Karpas-422 (cell line): ENCODE data around the gene NKAIN4. TPM values are rescaled to one million over a fixed set of nuclear protein-coding genes. Genes with fewer than 3 reads are reported as not detected.
A peak's percentile ranks its signal among the peaks of the same experiment; 100 is the strongest.

Experiments used
- DNase-seq: peaks from one replicate; pipeline ENCODE4 v3.0.0-alpha.2; 2015
- H2AFZ ChIP-seq: fragments of 200-600 bp; sonication (generic); 2 replicates; pipeline ENCODE4 v1.6.1; 2014; ENCODE audit warnings: antibody characterized with exemption, low read length, mixed read lengths
- H3K27ac ChIP-seq: fragments of 200-600 bp; sonication (generic); 2 replicates; pipeline ENCODE4 v1.5.1; 2014; ENCODE audit warnings: mild to moderate bottlenecking, low read length, moderate library complexity
- H3K27me3 ChIP-seq: fragments of 200-600 bp; sonication (generic); 2 replicates; pipeline ENCODE4 v1.6.1; 2014; ENCODE audit warnings: low read length, mixed read lengths
- H3K36me3 ChIP-seq: fragments of 200-600 bp; sonication (generic); 2 replicates; pipeline ENCODE4 v1.6.1; 2014; ENCODE audit warnings: low read length, mixed read lengths; ENCODE audit not compliant: insufficient read depth
- H3K4me1 ChIP-seq: fragments of 200-600 bp; sonication (generic); 2 replicates; pipeline ENCODE4 v1.6.1; 2014; ENCODE audit warnings: mild to moderate bottlenecking, low read length, mixed read lengths
- H3K4me2 ChIP-seq: fragments of 200-600 bp; sonication (generic); 2 replicates; pipeline ENCODE4 v1.6.1; 2014; ENCODE audit warnings: low read length, low read depth, mild to moderate bottlenecking; ENCODE audit not compliant: poor library complexity, severe bottlenecking
- H3K4me3 ChIP-seq: fragments of 200-600 bp; sonication (generic); 2 replicates; pipeline ENCODE4 v1.5.1; 2014; ENCODE audit warnings: mild to moderate bottlenecking, antibody characterized with exemption, low read length, mixed read lengths
- H3K79me2 ChIP-seq: fragments of 200-600 bp; sonication (generic); 2 replicates; pipeline ENCODE4 v1.6.1; 2014; ENCODE audit warnings: mild to moderate bottlenecking, low read length, mixed read lengths
- H3K9ac ChIP-seq: fragments of 200-600 bp; sonication (generic); 2 replicates; pipeline ENCODE4 v1.6.0; 2014; ENCODE audit warnings: low read length
- H3K9me2 ChIP-seq: fragments of 200-600 bp; sonication (generic), shearing (Covaris generic); replicated peaks from 2 replicates; pipeline ENCODE4 v1.6.0; 2014; ENCODE audit warnings: mild to moderate bottlenecking, low read length, moderate library complexity; ENCODE audit not compliant: insufficient read depth
- H3K9me3 ChIP-seq: fragments of 300-700, 200-600 bp; sonication (generic); 2 replicates; pipeline ENCODE4 v1.6.1; 2014; ENCODE audit warnings: low read length, mixed read lengths
- H4K20me1 ChIP-seq: fragments of 200-600 bp; sonication (generic); 2 replicates; pipeline ENCODE4 v1.6.1; 2014; ENCODE audit warnings: mild to moderate bottlenecking, antibody characterized with exemption, low read length, low read depth; ENCODE audit not compliant: insufficient read depth
- total RNA-seq: library from RNA; depleted of rRNA; stranded (reverse); fragments of >200 nt; shearing (Covaris generic); gene quantifications from 2 replicates; pipeline ENCODE4 v1.2.3, GENCODE V29; 2014; ENCODE audit warnings: low replicate concordance

The NKAIN4 gene
- total RNA-seq, 1 experiment from 2014 or later = not detected

DNA sequence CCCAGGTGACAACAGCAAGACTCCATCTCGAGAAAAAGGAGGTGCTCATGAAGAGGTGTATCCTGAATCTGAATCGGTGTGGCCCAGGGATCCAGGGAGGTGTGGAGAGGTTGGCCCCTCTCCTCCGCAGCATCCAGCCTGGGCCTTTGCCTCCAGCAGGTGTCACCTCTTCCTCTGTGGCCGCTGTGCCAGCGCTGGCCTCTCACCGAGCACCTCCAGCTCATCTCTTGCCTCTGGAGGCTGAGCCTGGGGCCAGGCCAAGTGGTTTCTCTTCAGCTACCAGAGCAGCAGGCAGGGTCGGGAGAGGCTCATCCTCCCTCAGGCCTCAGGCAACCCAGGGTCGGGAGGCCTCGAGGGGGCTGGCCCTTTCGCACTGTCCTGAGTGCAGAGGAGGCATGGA lies 37.5 kb upstream of the NKAIN4 start:
- no peaks in the 10 kb centered on the region for H3K9me3 ChIP-seq
- no peak overlapping the region for H3K4me2 ChIP-seq
- no peak for DNase-seq
- no peaks in the 10 kb centered on the region for H3K9me2 ChIP-seq
- no peak overlapping the region for H3K9ac ChIP-seq
- H3K27ac ChIP-seq = no peak overlapping the region
- no peaks in the 10 kb centered on the region for H3K36me3 ChIP-seq
- H4K20me1 ChIP-seq = peaks cover 12% of the 10 kb centered on the region; the same call in 1 of the 2 replicates
- no peaks in the 10 kb centered on the region for H3K27me3 ChIP-seq
- H2AFZ ChIP-seq = no peak overlapping the region
- peaks cover 16% of the 10 kb centered on the region for H3K4me1 ChIP-seq
- no peak overlapping the region for H3K4me3 ChIP-seq
- no peaks in the 10 kb centered on the region for H3K79me2 ChIP-seq

GRCh38 chr20:63290677-63291472 lies 36.6 kb upstream of the NKAIN4 start:
- peaks cover 7% of the 10 kb centered on the region for H3K4me1 ChIP-seq
- H3K79me2 ChIP-seq = no peaks in the 10 kb centered on the region
- H3K9ac ChIP-seq = no peak overlapping the region
- DNase-seq = peak; percentile 88
- no peaks in the 10 kb centered on the region for H3K27me3 ChIP-seq
- H3K4me3 ChIP-seq = no peak overlapping the region
- H4K20me1 ChIP-seq = peaks cover 12% of the 10 kb centered on the region; the same call in 1 of the 2 replicates
- no peak overlapping the region for H3K27ac ChIP-seq
- H3K9me2 ChIP-seq = no peaks in the 10 kb centered on the region
- no peaks in the 10 kb centered on the region for H3K9me3 ChIP-seq
- no peak overlapping the region for H3K4me2 ChIP-seq
- no peaks in the 10 kb centered on the region for H3K36me3 ChIP-seq
- no peak overlapping the region for H2AFZ ChIP-seq

- Histone ChIP-seq H3K4me3 (no peak overlapping the region), H3K9ac (no peak overlapping the region), H3K79me2 (no peaks in the 10 kb centered on the region)
These were observed 35.9 kb upstream of the NKAIN4 start for GRCh38 chr20:63290136-63290676.

DNA sequence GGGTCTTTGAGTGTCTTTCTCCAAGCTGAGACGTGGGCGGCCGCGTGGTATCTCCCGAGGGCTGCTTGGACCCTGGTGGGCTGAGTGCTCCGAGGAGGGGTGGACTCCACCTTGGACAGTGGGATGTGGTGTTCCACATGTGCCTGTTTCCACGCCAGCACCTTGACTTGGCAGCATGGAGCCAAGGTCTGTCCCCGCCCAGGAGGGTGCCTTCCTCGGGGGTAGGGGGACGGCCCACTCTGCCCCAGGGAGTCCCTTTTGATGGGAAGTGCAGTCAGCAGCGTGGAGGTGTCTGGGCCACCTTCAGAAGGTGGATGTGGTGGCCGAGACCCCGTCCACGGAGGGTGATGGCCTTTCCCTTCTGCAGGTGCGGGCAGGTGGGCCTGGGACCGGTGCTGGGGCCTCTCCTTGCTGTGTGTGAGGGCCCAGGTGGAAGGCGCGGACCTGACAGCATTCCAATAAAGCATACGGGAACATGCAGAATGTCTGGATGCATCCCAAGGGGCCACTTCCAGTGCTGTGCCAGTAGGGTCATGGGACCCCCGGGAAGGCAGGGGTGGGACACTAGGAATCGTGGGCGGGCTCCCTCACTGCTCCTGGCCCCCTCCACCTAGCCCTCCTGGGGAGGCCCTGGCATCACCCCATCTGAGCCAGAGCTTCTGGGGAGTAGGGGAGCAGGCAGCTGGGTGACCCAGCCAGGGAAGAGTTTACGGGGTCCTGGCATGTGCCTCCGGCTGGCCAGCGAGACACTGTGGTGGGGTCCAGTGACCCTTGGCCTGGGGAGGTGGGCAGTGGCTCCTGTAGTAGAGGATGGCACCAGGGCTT lies 35.3 kb upstream of the NKAIN4 start:
- Histone ChIP-seq H3K4me1 (peaks cover 5% of the 10 kb centered on the region), H4K20me1 (peaks cover 12% of the 10 kb centered on the region; the same call in 1 of the 2 replicates), H3K9ac (no peak overlapping the region), H3K27me3 (no peaks in the 10 kb centered on the region), H3K36me3 (no peaks in the 10 kb centered on the region), H3K27ac (no peak overlapping the region), H3K9me3 (no peaks in the 10 kb centered on the region), H3K4me2 (no peak overlapping the region), H3K79me2 (no peaks in the 10 kb centered on the region), H2AFZ (no peak overlapping the region), H3K9me2 (no peaks in the 10 kb centered on the region), H3K4me3 (no peak overlapping the region)
- no peak for DNase-seq

More at GRCh38 chr20:63290136-63290676, 35.9 kb upstream of the NKAIN4 start:
- Histone ChIP-seq H4K20me1 (peaks cover 12% of the 10 kb centered on the region; the same call in 1 of the 2 replicates), H3K36me3 (no peaks in the 10 kb centered on the region), H3K9me3 (no peaks in the 10 kb centered on the region), H3K27ac (no peak overlapping the region), H3K4me1 (peaks cover 5% of the 10 kb centered on the region), H3K9me2 (no peaks in the 10 kb centered on the region), H2AFZ (no peak overlapping the region), H3K27me3 (no peaks in the 10 kb centered on the region), H3K4me2 (no peak overlapping the region)
- DNase-seq = no peak

GRCh38 chr20:63288581-63289251 lies 34.5 kb upstream of the NKAIN4 start:
- no peak overlapping the region for H3K27ac ChIP-seq
- no peak for DNase-seq
- H2AFZ ChIP-seq = no peak overlapping the region
- H3K79me2 ChIP-seq = no peaks in the 10 kb centered on the region
- H3K4me3 ChIP-seq = no peak overlapping the region
- H4K20me1 ChIP-seq = peaks cover 12% of the 10 kb centered on the region; the same call in 1 of the 2 replicates
- H3K4me2 ChIP-seq = no peak overlapping the region
- no peaks in the 10 kb centered on the region for H3K9me3 ChIP-seq
- no peak overlapping the region for H3K9ac ChIP-seq
- H3K36me3 ChIP-seq = no peaks in the 10 kb centered on the region
- no peaks in the 10 kb centered on the region for H3K27me3 ChIP-seq
- H3K4me1 ChIP-seq = peaks cover 5% of the 10 kb centered on the region
- no peaks in the 10 kb centered on the region for H3K9me2 ChIP-seq

- Histone ChIP-seq H3K4me1 (peaks cover 5% of the 10 kb centered on the region), H3K9me3 (no peaks in the 10 kb centered on the region), H3K9me2 (no peaks in the 10 kb centered on the region), H3K4me2 (no peak overlapping the region), H3K36me3 (no peaks in the 10 kb centered on the region), H4K20me1 (peaks cover 12% of the 10 kb centered on the region; the same call in 1 of the 2 replicates), H2AFZ (no peak overlapping the region), H3K9ac (no peak overlapping the region), H3K27me3 (no peaks in the 10 kb centered on the region), H3K79me2 (no peaks in the 10 kb centered on the region), H3K4me3 (no peak overlapping the region), H3K27ac (no peak overlapping the region)
- DNase-seq = no peak
These were observed 33.7 kb upstream of the NKAIN4 start for GRCh38 chr20:63287697-63288580.

- Histone ChIP-seq H3K27me3 (no peaks in the 10 kb centered on the region), H3K27ac (no peak overlapping the region), H3K36me3 (no peaks in the 10 kb centered on the region), H3K4me1 (peaks cover 5% of the 10 kb centered on the region), H3K9me3 (no peaks in the 10 kb centered on the region), H3K4me3 (no peak overlapping the region), H4K20me1 (peaks cover 8% of the 10 kb centered on the region; the same call in 1 of the 2 replicates), H2AFZ (no peak overlapping the region), H3K9ac (no peak overlapping the region), H3K9me2 (no peaks in the 10 kb centered on the region), H3K79me2 (no peaks in the 10 kb centered on the region), H3K4me2 (no peak overlapping the region)
- DNase-seq = no peak
These were observed 32.8 kb upstream of the NKAIN4 start for GRCh38 chr20:63286781-63287696.
